Measurements from ENCODE around the gene DOCK2.
"Not testable (repeated sequence)": the region's sequence is repeated elsewhere in the genome, so short reads cannot be mapped to it uniquely, and the experiment has no call there.

The DOCK2 gene

DNA sequence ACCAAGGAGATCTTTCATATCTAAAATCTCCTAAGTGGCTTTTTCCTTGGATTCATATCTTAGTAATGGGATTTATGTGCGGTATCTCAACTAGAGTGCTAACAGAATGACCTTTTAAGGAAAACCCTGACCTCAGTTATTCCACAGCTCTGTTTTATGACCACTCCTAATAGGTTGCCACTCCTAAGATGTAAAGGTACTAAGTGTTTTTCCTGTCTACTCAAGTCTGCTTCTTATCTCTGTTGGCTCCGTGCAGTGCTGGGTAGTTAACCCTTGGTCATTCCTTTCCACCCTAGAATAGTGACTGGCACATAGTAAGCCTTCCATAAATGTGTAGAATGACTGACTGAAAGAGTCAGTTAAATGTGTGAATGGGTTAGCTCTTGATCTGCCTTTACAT lies 161.4 kb downstream of the DOCK2 start:
- no peak for DNase-seq

DNA sequence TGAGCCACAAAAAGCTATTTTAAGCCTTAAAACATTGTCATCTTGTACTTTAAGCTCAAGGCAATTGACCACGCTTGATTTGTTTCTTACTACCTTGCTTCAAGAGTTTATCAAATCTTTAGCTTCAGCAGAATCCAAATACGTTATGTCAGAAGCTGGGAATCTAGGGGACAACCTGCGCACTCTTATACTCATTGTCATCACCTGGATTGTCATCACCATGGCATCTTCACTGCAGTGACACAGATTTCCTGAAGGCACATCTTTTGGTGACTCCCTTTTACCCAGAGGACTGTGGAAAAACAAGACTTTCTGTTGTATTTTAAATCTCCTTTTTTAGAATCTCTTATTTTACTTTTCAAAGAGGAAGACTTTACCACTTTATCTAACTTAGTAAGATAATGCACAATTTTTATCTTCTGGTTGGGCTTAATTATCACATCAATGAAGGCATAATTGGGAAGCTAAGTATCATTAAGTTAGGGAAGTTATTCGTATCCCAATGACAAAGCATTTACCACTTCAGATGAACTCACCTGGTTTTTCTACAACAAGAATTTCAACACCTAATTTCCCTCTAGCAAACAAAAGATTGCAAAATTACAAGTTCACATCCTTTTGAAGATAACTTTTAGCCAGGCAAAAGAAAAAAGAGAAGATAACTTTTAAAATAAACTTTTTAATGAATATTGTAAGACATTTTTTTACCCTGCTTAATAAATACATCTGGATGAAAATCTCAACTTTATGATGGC lies 162.0 kb downstream of the DOCK2 start:
- DNase-seq: no peak

DNA sequence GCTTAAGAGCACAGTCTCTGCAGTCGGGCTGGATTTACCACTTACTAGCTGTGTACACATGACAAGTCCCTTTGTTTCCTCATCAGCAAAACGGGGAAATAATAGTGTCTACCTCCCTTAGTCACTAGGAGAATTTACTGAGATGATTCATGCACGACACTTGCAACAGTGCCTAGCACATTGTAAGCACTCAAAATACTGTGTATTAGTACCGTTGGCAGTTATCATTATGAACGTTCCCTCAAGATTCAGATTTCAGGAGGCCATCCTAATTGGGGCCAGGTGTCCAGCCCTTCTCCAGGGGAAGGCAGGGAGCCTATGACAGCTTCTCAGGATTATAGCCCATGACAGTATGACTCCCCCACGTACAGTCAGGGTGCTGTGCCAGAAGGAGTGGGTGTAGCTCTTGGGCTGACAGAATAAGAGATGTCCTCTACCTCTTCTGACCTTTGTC lies 164.3 kb downstream of the DOCK2 start:
- DNase-seq: no peak

DNA sequence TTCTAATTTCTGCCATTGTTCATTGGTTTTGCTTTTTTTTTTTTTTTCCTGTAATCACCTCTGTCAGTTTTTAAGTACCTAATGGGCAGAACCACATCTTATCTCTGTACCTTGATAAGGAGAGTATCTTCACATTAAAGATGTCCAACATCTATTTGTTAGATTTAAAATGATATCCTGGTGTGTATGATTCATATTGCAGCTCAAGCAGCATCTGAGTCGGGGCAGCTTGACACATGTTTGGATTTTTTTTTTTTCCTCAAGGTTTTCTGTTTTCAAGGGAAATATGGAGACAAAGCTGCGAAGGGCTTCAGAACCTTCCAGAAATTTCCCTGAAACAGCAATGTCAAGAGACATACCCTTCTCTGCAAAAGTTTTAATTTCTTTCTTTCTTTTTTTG lies 164.7 kb downstream of the DOCK2 start:
- DNase-seq: no peak

DNA sequence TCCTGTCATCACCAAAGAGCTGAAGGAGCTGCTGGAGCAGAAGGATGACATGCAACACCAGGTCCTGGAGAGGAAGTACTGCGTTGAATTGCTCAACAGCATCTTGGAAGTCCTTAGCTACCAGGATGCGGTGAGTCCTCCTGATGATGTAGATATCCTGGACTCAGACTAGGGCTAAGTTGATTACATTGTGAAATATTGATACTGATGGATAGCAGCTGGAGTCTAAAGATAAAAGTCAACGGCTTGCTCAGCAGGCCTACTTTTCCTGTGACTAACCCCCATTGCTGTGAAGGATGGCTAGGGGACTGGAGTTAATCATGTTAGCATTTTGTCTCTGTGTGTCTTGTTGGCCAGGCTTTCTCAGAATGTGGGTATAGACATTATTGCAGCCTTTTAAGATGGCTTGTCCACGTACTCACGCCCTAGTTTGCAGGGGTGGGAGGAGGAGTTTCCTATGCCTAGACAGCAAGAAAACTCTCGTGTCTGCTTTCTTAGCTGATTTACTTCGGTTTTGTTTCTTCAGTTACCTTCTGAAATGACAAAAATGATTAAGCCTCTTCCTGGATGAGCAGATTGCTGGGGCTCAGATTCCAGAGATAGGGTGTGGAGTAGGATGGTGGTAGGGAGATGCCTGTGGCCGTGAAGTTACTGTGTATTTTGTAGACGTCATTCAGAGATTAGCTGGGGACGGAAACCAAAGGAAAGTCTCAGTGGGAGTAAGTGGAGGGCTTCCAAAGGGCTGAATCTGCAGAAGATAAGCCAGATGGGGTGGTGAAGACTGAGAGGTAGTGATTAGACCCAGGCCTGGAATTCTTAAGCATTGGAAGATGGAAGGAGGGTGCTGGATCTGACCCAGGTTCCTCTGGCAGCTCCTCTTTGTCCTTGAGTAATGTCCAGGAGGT lies 166.3 kb downstream of the DOCK2 start:
- DNase-seq: no peak

DNA sequence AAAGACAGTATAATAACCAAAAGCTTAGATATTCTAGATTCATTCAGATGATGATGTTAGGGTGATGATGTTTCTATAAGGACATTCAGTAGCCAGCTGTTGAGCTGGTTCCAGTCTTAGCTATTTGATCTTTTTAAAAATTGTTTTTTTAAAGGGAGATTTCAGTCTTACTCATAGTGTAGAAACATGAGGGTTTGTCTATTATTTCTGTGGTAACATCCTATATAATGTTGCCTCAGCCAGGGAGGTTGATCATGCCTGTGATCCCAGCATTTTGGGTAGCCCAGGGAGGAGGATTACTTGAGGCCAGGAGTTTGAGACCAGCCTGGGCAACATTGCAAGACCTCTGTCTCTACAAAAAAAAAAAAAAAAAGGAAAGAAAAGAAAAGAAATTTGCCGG lies 167.8 kb downstream of the DOCK2 start:
- no peak for DNase-seq

DNA sequence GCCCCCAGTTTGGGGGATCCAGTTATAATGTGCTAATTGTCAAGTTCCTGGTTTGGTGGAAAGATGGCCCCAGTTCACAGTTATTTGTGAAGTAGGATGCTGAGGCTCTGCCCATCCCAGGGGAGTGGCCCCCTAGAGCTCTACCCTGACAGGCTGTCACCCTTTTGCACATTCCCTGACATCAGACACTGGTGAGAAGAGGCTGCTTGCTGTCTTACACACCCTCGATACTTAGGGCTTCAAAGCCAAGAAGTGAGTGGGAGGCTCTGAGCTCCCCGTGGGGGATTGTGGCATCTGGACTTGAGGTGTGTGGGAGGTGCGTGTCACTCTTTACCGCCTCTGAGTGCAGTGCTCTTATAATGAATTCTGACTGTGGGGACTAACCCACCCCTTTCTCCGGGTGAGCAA lies 168.5 kb downstream of the DOCK2 start:
- no peak for DNase-seq

DNA sequence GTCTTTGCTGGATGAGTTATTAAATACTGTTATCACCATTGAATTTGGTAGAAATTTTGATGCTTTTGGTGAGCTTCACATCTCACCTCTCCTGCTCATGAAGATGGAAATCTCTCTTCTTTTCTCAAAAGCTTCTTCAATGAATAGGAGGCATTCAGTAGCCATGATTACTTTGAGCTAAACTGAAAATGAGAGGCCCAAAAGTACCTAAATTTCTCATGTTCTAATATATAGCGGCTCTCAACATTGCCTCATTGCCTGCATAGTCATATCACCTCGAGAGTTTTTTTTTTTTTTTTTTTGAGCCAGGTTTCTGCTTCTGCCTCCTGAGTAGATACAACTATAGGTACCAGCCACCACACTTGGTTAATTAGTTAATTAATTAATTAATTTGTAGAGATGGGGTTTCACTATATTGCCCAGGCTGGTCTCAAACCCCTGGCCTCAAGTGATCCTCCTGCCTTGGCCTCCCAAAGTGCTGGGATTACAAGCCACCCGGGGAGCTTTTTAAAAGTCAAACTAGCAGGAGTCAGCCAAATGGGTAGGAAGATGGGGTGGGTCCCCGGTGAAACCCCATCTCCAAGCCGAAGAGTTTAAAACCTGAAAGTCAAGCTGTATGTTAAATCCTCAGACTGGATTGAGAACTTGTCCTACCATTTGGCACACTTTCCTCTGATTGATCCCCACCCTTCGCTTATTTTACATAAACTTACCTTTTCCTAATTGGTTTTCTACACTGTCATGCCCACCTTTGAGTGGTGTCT lies 169.0 kb downstream of the DOCK2 start:
- DNase-seq: no peak

DNA sequence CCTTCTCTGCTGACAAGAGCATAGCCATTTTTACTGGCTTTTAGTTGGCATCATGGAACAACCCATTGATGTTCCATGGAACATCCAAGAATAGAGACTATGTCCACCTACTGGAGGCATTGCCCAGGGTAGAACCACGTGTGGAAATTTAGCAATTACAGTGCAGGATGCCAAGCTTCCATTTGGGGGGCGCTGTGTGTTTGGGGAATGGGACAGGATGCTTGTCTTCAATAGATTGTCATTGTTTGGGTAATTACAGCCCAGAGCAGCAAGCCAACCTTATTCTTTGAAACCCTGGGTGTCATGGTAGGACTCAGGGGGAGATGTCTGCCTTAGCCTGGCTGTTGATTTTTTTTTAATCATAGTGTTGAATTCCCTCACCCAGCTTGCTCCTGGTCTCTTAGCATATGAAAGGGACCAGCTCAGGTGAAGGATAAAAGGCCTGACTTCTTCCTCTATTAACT lies 171.1 kb downstream of the DOCK2 start:
- DNase-seq: no peak

DNA sequence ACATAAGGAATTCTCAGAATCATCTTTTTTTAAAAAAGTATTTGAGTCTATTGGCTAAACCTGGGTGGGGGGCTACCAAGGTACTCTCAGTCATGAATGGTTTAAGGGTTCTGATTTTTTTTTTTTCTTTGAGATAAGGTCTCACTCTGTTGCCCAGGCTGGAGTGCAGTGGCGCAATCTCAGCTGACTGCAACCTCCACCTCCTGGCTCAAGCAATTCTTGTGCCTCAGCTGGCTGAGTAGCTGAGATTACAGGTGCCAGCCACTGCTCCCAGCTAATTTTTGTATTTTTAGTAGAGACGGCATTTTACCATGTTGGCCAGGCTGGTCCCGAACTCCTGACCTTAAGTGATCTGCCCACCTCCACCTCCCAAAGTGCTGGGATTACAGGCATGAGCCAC lies 171.8 kb downstream of the DOCK2 start:
- DNase-seq: not testable (repeated sequence)

DNA sequence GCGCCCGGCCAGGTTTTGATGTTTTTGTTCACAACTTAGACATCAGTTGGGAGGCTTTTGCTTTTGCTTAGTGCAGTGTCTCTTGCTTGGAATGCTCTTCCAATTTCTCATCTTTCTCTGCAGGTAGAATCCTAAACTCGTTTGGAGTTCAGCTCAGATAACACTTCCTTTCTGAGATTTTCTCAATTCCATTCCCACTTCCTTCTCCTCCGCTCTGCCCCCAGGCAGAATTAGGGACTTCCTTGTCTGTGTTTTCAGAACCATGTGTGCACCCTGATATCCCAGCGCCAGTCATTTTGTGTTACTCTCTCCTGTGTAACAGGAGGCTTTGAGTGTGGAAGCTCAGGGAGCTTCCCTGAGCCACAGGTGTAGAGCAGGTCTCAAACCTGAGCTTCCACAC lies 172.2 kb downstream of the DOCK2 start:
- no peak for DNase-seq

DNA sequence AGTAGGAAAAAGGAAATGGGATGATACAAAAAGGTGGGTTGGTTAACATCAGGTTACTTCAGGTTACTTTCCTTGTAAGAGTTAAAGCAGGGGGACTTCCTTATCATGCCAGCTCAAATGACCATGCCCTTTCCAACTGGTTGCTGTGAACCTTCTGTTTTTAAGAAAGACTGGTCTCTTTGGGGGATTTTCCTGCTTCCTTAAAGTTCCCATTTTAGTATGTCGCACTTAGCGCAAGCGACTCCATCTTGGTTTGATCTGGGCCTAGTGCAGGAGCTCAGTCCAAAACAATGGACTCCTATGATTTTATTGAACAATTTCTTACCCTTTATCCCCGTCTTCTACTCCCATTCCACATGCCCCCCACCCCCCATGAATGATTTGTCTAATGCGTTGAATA lies 173.4 kb downstream of the DOCK2 start:
- DNase-seq: no peak

DNA sequence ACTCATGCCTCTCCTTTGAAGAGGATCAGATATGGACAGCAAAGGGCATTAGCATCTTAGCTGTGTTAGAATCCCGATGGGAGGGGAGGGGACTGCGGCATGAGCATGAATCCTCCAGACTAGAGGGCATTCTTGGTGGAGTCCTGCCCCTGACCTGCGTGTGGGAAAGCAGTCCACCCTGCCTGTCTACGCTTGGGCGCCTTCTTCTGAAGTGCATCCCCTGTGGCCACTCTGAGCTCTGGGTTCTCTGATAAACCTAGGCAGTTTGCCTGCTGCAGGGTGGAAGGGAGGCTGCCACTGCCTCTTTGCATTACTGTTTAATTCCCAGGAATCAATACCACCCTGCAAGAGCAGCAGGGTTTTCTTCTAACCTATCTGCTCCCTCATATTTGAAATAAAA lies 173.9 kb downstream of the DOCK2 start:
- DNase-seq: no peak

DNA sequence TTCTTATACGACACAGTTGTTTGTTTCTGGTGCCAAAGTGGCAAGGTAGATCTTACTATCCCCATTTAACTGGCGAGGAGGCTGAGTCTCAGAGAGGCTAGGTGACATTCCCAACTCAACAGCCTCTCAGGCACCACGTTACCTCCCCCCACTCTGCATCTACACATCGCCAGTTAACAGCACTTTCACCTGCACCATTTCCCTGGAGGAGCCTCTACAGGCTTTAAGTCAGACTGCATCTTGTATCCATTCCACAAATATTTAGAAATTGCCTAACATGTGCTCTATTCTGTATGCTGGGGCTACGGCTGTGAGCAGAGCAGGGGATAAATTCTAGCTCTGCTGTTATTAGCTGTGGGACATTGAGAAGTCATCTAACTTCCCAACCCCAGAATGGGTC lies 174.6 kb downstream of the DOCK2 start:
- DNase-seq: no peak

DNA sequence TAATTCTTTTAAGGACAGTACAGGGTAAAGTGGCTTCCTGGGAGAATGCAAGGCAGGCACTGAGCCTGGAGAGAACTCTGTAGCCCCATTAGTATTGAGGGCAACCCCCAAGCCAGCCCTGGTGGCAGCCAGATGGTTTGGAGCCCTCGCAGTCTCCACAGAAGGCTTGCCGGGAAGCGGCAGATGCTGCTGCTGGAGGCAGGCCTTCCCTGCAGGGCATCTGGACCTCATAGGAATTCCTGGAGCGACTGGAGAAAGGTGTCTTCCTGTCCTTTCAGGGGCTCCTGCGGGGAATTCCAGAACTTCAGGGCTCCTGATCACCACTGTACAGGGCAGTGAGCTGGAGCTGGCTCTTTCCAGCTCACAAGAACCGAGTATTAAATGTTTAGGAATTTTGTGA lies 175.7 kb downstream of the DOCK2 start:
- DNase-seq: no peak

DNA sequence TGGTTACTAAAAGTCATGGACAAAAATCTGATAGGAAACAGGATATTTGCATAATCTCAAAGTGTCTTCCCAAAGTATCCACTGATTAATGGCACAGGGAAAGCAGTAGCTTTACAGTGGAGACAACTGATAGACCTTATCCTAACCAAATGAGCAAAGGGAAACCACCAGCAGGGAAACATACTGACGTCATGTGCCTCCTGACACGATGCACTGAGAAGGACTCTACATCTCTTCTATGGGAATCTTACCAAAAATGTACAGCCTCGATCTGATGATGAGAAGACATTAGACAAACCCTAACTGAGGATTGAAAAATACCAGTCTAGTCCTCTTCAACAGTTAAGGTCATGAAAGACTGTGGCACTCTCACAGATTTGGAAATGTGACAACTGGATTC lies 177.0 kb downstream of the DOCK2 start:
- no peak for DNase-seq

DNA sequence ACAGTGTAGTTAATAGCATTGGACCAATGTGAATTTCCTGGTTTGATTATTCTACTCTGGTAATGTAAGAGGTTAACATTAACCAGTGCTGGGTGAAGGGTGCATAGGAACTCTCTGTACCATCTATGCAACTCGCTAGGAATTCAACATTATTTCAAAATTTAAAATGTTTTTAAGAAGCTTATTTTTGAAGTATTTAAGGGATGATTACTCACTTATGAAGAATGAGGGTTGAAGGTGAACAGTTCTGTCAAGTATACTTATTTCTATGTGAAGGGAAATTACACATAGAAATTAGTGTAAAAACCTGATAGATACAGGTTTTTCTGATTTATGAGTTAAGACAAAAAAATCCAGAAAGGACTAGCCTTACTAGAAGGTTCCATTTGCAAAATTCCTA lies 177.4 kb downstream of the DOCK2 start:
- no peak for DNase-seq

DNA sequence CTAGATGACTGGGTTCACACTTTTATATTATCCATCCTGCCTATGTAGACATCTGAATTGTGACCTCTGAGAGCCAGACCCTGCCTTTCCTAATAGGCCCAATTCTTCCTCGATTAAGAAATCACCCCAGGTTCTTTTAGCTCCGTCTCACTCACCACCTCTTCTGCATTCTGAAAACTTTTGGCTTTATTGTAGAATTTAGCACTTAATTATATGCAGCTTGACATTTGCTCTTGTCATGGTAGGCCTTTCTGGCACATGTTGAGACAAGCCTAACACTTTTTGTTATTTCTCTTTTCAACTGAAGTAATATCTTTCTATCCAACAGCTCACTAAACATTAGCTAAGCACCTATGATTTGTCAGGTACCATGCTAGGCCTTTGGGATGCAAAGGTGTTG lies 180.0 kb downstream of the DOCK2 start:
- no peak for DNase-seq

DNA sequence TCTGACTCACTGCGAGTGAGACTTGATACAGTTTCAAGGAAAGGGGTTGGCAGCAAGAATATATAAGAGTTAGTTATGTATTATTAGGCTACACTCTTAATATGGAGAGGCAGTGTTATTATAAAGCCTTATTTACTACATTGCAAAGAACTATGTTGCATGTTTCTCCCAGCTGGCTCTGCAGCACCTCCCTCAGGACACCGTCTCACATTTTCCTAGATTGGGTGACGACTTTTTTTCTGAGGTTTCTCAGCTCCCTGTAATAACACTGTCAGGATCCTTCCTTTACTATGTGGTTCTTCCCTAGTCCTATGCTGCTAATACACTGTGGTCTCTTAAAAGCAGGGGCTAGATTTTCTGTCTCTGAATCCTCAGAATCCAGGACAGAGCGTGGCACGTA lies 189.5 kb downstream of the DOCK2 start:
- DNase-seq: no peak

DNA sequence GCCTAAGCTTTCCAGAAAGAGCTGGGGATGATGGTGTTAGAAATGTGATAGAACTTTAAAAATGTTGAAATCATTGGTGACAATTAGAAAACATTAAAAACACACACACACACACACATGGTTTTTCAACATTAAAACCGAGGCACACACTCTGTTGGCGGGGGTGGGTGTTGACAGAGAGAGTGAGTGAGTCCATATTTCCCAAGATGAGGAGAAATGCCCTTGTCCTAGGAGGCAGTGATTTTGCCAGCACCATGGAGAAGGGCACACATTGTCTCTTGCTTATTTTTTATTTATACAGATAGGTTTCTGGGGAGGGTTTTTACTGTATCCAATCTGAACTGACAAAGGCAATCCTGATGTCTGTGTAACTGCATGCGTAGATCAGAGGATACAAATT lies 190.7 kb downstream of the DOCK2 start:
- no peak for DNase-seq

DNA sequence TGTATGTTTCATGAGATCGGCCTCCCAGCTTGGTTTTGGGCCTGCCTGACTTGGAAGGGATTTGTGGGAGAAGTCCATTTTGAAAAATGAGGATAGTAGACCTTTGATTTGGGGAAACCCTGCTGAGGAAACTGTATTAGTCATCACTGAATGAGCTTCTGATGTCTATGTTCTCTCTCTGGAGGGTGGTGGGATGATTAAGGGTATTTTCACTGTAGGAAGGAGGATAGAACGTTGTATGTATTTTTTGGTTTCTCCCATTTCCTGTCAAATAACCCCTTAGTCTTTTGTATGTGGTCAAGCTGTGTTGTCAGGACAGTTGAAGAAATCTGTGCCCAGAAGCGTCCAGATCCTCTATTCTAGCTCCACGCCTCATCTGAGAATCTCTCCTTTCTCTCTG lies 191.3 kb downstream of the DOCK2 start:
- DNase-seq: no peak

DNA sequence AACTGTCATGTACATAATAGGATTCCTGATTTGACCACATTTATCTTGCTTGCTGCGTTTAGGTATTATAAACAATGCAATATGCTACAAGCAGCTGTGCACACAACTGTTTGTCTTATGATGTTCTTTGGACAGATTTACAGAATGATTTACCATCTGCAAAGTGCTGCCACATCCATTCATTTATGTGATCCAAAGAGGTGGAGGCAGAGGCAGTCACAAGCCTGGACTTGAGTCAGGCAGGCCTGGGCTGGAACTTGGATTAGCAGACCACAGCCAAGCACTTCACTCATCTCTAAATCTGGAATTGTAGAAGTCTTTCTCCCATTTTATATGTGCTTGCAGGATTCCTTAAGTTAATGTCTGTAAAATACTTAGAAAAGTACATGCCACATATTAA lies 194.3 kb downstream of the DOCK2 start:
- no peak for DNase-seq

DNA sequence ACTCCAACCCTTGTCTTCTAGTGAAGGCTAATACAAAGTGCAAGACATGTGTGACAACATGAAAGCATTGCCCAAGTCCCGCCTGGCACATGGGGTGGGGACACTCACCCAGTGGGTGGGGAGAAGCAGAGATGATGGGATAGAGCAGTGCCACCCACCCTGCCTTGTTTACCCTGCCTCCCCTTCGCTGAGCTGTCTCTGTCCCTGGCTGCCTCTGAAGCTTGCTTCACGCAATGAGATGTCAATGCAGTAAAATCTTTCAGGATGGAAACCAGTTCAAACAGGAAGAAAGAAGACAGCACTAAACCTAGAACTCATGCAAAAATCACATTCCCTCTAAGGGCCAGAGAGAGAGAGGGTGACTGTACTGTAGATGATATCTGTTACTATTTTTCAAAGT lies 195.2 kb downstream of the DOCK2 start:
- DNase-seq: no peak
